A673 (cell line): ENCODE results near the gene TADA2A. TPM values are rescaled to one million over a fixed set of nuclear protein-coding genes. Genes with fewer than 3 reads are reported as not detected.

ENCODE experiments used
- BruUV-seq: library from RNA; stranded (reverse); fragments of 400-500 nt; replicated peaks from 2 replicates; lab custom pipeline; 2021; lab: Mats Ljungman, UMichigan
- CTCF ChIA-PET: fragments of 300-600 bp; sonication (Branson Sonifier 250); formaldehyde crosslinking; loops from one replicate; lab custom pipeline; 2022; ENCODE audit warnings: antibody characterized with exemption; lab: Charles Lee
- POLR2A ChIA-PET: fragments of 300-600 bp; sonication (Branson Sonifier 250); formaldehyde crosslinking; loops from one replicate; lab custom pipeline; 2022; ENCODE audit warnings: antibody characterized with exemption; ENCODE audit not compliant: low non-redundant PET; lab: Charles Lee
- DNase-seq: peaks from one replicate; pipeline ENCODE4 v3.0.0-alpha.2; 2015; ENCODE audit warnings: low spot score
- H3K27ac ChIP-seq: fragments of 200-600 bp; sonication (generic); 2 replicates; pipeline ENCODE4 v1.5.1; 2016; ENCODE audit warnings: mixed run types, low read depth, mild to moderate bottlenecking, mixed read lengths, antibody characterized with exemption, low read length; ENCODE audit not compliant: poor library complexity, severe bottlenecking
- H3K27me3 ChIP-seq: fragments of 200-600 bp; sonication (generic); replicated peaks from 2 replicates; pipeline ENCODE4 v1.6.1; 2017; ENCODE audit warnings: mixed run types, low read depth, mild to moderate bottlenecking, mixed read lengths, antibody characterized with exemption, low read length; ENCODE audit not compliant: insufficient read depth, poor library complexity
- H3K36me3 ChIP-seq: fragments of 200-600 bp; sonication (generic); 2 replicates; pipeline ENCODE4 v1.6.1; 2016; ENCODE audit warnings: mixed run types, mild to moderate bottlenecking, mixed read lengths, antibody characterized with exemption, low read length; ENCODE audit not compliant: insufficient read depth, poor library complexity, severe bottlenecking
- H3K4me1 ChIP-seq: fragments of 200-600 bp; sonication (generic); 2 replicates; pipeline ENCODE4 v1.6.1; 2017; ENCODE audit warnings: mixed run types, mild to moderate bottlenecking, mixed read lengths, antibody characterized with exemption, low read length; ENCODE audit not compliant: insufficient read depth, poor library complexity, severe bottlenecking
- H3K4me3 ChIP-seq: fragments of 200-600 bp; sonication (generic); 2 replicates; pipeline ENCODE4 v1.5.1; 2016; ENCODE audit warnings: low read depth, mixed run types, mild to moderate bottlenecking, mixed read lengths, low read length; ENCODE audit not compliant: poor library complexity, severe bottlenecking
- H3K9me3 ChIP-seq: fragments of 200-600 bp; sonication (generic); 2 replicates; pipeline ENCODE4 v1.6.1; 2016; ENCODE audit warnings: mixed run types, low read depth, mild to moderate bottlenecking, mixed read lengths, antibody characterized with exemption, low read length; ENCODE audit not compliant: poor library complexity, severe bottlenecking
- EZH2 ChIP-seq: fragments of 200-600 bp; sonication (generic); IDR thresholded peaks from 2 replicates; pipeline ENCODE4 v1.6.1; 2017; ENCODE audit warnings: borderline replicate concordance, low read depth, mild to moderate bottlenecking, mixed read lengths, antibody characterized with exemption, low read length; ENCODE audit not compliant: poor library complexity, severe bottlenecking
- intact Hi-C: fragments of 100-400 bp; cut with micrococcal nuclease; formaldehyde crosslinking; loops from one replicate; pipeline ENCODE4 v1.10.0; 2022; ENCODE audit not compliant: unreplicated experiment
- total RNA-seq: library from RNA; stranded (reverse); gene quantifications from 2 replicates; pipeline ENCODE4 v1.2.3, GENCODE V29; 2021
- TF ChIP-seq, protein P1 (sequence below): fragments of 300-800, 200-600 bp; sonication (generic); conservative IDR thresholded peaks from 2 replicates; pipeline ENCODE4 v1.5.1; 2017; ENCODE audit warnings: low read depth, mild to moderate bottlenecking, antibody characterized with exemption, low read length, moderate library complexity, mixed read lengths

Gene TADA2A
- total RNA-seq, 1 experiment from 2014 or later = 17.9 TPM

DNA sequence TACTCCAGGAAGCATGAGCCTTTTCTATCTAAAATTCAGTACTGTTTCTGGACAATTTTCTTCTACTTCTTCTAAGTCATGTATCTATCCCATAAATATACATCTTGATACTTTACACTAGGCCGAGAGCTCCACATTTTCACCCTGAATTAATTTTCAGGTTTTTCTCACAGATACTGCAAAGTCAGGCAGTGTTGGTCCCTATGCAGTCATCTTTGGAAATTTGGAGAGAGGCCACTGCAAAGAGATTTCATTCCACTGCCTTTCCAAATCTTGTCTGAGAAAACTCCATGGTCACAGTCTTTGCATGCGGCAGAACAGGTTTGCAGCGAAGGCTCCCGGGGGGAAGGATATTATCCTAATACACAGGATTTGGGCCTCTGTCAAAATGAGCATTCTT lies 111.2 kb downstream of the TADA2A start:
- ChIA-PET POLR2A (no interaction called here), CTCF (no interaction called here)
- peaks cover 3% of the 10 kb centered on the region for H3K36me3 ChIP-seq
- no peak for DNase-seq
- no peak overlapping the region for H3K27ac ChIP-seq
- BruUV-seq = no TSS peak
- H3K4me3 ChIP-seq = no peak overlapping the region
- no peaks in the 10 kb centered on the region for H3K9me3 ChIP-seq
- intact Hi-C loops = no loop called here
- TF ChIP-seq EZH2 = no peak
- TF ChIP-seq, protein P1, sequence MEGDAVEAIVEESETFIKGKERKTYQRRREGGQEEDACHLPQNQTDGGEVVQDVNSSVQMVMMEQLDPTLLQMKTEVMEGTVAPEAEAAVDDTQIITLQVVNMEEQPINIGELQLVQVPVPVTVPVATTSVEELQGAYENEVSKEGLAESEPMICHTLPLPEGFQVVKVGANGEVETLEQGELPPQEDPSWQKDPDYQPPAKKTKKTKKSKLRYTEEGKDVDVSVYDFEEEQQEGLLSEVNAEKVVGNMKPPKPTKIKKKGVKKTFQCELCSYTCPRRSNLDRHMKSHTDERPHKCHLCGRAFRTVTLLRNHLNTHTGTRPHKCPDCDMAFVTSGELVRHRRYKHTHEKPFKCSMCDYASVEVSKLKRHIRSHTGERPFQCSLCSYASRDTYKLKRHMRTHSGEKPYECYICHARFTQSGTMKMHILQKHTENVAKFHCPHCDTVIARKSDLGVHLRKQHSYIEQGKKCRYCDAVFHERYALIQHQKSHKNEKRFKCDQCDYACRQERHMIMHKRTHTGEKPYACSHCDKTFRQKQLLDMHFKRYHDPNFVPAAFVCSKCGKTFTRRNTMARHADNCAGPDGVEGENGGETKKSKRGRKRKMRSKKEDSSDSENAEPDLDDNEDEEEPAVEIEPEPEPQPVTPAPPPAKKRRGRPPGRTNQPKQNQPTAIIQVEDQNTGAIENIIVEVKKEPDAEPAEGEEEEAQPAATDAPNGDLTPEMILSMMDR = no peak
- no peaks in the 10 kb centered on the region for H3K4me1 ChIP-seq
- H3K27me3 ChIP-seq = no peaks in the 10 kb centered on the region

DNA sequence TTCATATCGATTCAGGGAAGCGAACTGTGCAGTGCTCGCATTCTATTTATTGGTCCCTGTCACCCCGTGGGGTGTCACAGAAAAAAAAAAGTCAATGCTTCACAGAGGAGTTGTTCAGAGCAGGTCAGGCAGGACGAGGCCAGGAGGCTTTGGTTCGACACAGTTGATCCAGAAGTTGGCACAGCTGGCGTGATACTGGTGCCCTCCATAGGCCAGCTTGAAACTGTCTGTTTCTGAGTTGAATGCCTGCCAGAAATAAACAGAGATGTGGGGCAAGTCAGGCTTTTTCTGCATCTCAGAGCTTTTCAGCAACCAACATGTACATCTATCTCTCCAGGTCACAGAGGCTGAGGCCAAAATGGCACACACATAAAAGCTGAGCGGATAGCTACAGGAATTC lies 112.1 kb downstream of the TADA2A start:
- no peak overlapping the region for H3K27ac ChIP-seq
- H3K4me3 ChIP-seq = no peak overlapping the region
- BruUV-seq = no TSS peak
- H3K9me3 ChIP-seq = no peaks in the 10 kb centered on the region
- intact Hi-C loops = no loop called here
- ChIA-PET POLR2A (no interaction called here), CTCF (no interaction called here)
- TF ChIP-seq, protein P1 = no peak
- no peak for TF ChIP-seq EZH2
- H3K27me3 ChIP-seq = no peaks in the 10 kb centered on the region
- no peak for DNase-seq
- H3K36me3 ChIP-seq = peaks cover 3% of the 10 kb centered on the region
- no peaks in the 10 kb centered on the region for H3K4me1 ChIP-seq

DNA sequence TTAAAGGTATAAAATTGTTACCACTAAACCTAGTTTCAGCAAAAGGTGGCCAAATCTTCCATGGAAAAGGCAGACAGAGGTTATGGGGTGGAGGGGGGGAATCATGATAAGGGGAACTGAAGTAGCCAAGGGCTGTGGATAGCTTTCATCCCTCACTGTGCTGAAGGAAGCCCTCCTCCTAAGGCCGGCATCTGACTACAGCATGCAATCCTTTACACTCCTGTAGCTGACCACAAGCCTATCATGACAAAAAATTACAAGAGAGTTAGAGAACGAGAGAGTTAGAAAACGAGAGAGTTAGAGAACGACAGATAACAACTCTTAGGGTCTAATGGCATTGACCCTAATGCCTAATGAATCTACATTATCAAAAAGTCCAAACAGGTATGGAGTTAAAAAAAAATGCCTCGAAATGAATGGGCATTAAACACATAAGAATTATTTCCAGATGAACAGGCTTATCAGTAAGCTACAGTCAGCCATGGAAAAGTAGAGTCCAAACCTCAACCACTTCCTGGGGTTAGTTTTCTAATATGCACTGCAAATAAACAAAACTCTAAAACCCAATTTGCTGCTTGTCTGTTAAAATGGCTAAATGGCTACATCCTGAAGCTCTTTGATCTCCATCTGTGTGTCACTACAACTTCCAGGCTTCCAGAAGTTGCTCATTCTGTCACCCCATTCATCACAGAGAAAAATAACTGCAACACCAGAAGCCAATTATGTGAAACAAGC lies 112.7 kb downstream of the TADA2A start:
- Histone ChIP-seq H3K4me1 (no peaks in the 10 kb centered on the region), H3K27me3 (no peaks in the 10 kb centered on the region), H3K4me3 (no peak overlapping the region), H3K9me3 (no peaks in the 10 kb centered on the region), H3K27ac (no peak overlapping the region), H3K36me3 (peaks cover 3% of the 10 kb centered on the region)
- intact Hi-C loops = no loop called here
- POLR2A ChIA-PET = no interaction called here
- no peak for TF ChIP-seq EZH2
- TF ChIP-seq, protein P1 = no peak
- BruUV-seq = no TSS peak
- DNase-seq = no peak
- CTCF ChIA-PET = no interaction called here
